HEK293 (cell line): ENCODE measurements around the gene ASMTL.

Experiments
- CTCF ChIA-PET: fragments of 350-600 bp; formaldehyde crosslinking; extraction: SDS; loops from one replicate; lab custom pipeline; 2021; ENCODE audit warnings: antibody characterized with exemption; lab: Yijun Ruan, JAX
- POLR2A ChIA-PET: fragments of 300-600 bp; formaldehyde crosslinking; extraction: SDS; loops from one replicate; lab custom pipeline; 2020; ENCODE audit warnings: antibody characterized with exemption, inconsistent platforms; lab: Yijun Ruan, JAX
- H3K27ac ChIP-seq: fragments of 200-500 bp; sonication (Bioruptor generic); 2 replicates; pipeline ENCODE4 v1.5.1; 2014; ENCODE audit warnings: low read depth, low read length, control low read depth, inconsistent platforms; ENCODE audit errors: extremely low read depth
- H3K36me3 ChIP-seq, 2 experiments: fragments of 200-500 bp in 1 of 2; sonication (Bioruptor generic) in 1 of 2; 1 replicate in 1 of 2; 2 replicates in 1 of 2; pipeline ENCODE4 v1.5.1; 2014 to 2017; ENCODE audit warnings: inconsistent platforms in 2 of 2, low read length in 2 of 2; ENCODE audit not compliant: control insufficient read depth in 2 of 2, insufficient read depth in 1 of 2
- H3K4me1 ChIP-seq: fragments of 200-500 bp; sonication (Bioruptor generic); 2 replicates; pipeline ENCODE4 v1.5.1; 2014; ENCODE audit warnings: mild to moderate bottlenecking, low read length, inconsistent platforms; ENCODE audit not compliant: control insufficient read depth, insufficient read depth
- H3K4me3 ChIP-seq: 2 replicates; pipeline ENCODE4 v1.5.1; 2011; ENCODE audit warnings: low read depth, mild to moderate bottlenecking, control low read depth, low read length, moderate library complexity
- H3K9me3 ChIP-seq: fragments of 200-500 bp; sonication (Bioruptor generic); 2 replicates; pipeline ENCODE4 v1.5.1; 2014; ENCODE audit warnings: low read depth, low read length, inconsistent platforms; ENCODE audit not compliant: control insufficient read depth, insufficient read depth
- BCL11A ChIP-seq: fragments of 450-650 bp; formaldehyde crosslinking; IDR thresholded peaks from 2 replicates; pipeline ENCODE4 v1.5.1; 2016; ENCODE audit warnings: low read depth, missing biosample characterization, missing genetic modification characterization
- KLF1 ChIP-seq: fragments of 450-650 bp; formaldehyde crosslinking; IDR thresholded peaks from 2 replicates; pipeline ENCODE4 v1.5.1; 2016; ENCODE audit warnings: missing biosample characterization, missing genetic modification characterization
- KLF16 ChIP-seq: fragments of 450-650 bp; formaldehyde crosslinking; IDR thresholded peaks from 2 replicates; pipeline ENCODE4 v1.5.1; 2017; ENCODE audit warnings: missing biosample characterization, missing genetic modification characterization
- KLF9 ChIP-seq: fragments of 450-650 bp; formaldehyde crosslinking; IDR thresholded peaks from 2 replicates; pipeline ENCODE4 v1.5.1; 2016; ENCODE audit warnings: missing biosample characterization, missing genetic modification characterization, low read depth
- MYNN ChIP-seq: fragments of 450-650 bp; formaldehyde crosslinking; IDR thresholded peaks from 2 replicates; pipeline ENCODE4 v1.5.1; 2016; ENCODE audit warnings: missing biosample characterization, missing genetic modification characterization, borderline replicate concordance
- MZF1 ChIP-seq: fragments of 450-650 bp; formaldehyde crosslinking; IDR thresholded peaks from 2 replicates; pipeline ENCODE4 v1.5.1; 2017; ENCODE audit warnings: missing biosample characterization, missing genetic modification characterization, borderline replicate concordance
- PATZ1 ChIP-seq: fragments of 450-650 bp; formaldehyde crosslinking; IDR thresholded peaks from 2 replicates; pipeline ENCODE4 v1.5.1; 2016; ENCODE audit warnings: missing biosample characterization, missing genetic modification characterization
- YY2 ChIP-seq: fragments of 450-650 bp; formaldehyde crosslinking; IDR thresholded peaks from 2 replicates; pipeline ENCODE4 v1.5.1; 2016; ENCODE audit warnings: missing biosample characterization, missing genetic modification characterization
- ZBTB11 ChIP-seq: fragments of 450-650 bp; formaldehyde crosslinking; conservative IDR thresholded peaks from 2 replicates; pipeline ENCODE4 v1.5.1; 2016; ENCODE audit warnings: low read depth, missing biosample characterization, missing genetic modification characterization
- ZBTB20 ChIP-seq: fragments of 450-650 bp; formaldehyde crosslinking; IDR thresholded peaks from 2 replicates; pipeline ENCODE4 v1.5.1; 2016; ENCODE audit warnings: missing biosample characterization, missing genetic modification characterization
- ZBTB26 ChIP-seq: fragments of 450-650 bp; formaldehyde crosslinking; optimal IDR thresholded peaks from 2 replicates; pipeline ENCODE3; 2016; ENCODE audit warnings: missing biosample characterization, mild to moderate bottlenecking, missing genetic modification characterization
- ZEB2 ChIP-seq: fragments of 450-650 bp; formaldehyde crosslinking; IDR thresholded peaks from 2 replicates; pipeline ENCODE4 v1.5.1; 2016; ENCODE audit warnings: missing biosample characterization, missing genetic modification characterization
- ZFP41 ChIP-seq: fragments of 450-650 bp; formaldehyde crosslinking; IDR thresholded peaks from 2 replicates; pipeline ENCODE4 v1.5.1; 2016; ENCODE audit warnings: missing biosample characterization, missing genetic modification characterization, borderline replicate concordance
- ZNF10 ChIP-seq: fragments of 450-650 bp; formaldehyde crosslinking; IDR thresholded peaks from 2 replicates; pipeline ENCODE4 v1.5.1; 2017; ENCODE audit warnings: missing biosample characterization, missing genetic modification characterization
- ZNF146 ChIP-seq: fragments of 450-650 bp; formaldehyde crosslinking; IDR thresholded peaks from 2 replicates; pipeline ENCODE4 v1.5.1; 2016; ENCODE audit warnings: missing biosample characterization, missing genetic modification characterization
- ZNF157 ChIP-seq: fragments of 450-650 bp; formaldehyde crosslinking; IDR thresholded peaks from 2 replicates; pipeline ENCODE4 v1.5.1; 2016; ENCODE audit warnings: missing biosample characterization, missing genetic modification characterization
- ZNF169 ChIP-seq: fragments of 450-650 bp; formaldehyde crosslinking; IDR thresholded peaks from 2 replicates; pipeline ENCODE4 v1.5.1; 2016; ENCODE audit warnings: missing biosample characterization, missing genetic modification characterization
- ZNF19 ChIP-seq: fragments of 450-650 bp; formaldehyde crosslinking; IDR thresholded peaks from 2 replicates; pipeline ENCODE4; 2016; ENCODE audit warnings: missing biosample characterization, missing genetic modification characterization, low read depth
- ZNF2 ChIP-seq: fragments of 450-650 bp; formaldehyde crosslinking; IDR thresholded peaks from 2 replicates; pipeline ENCODE4 v1.5.1; 2016; ENCODE audit warnings: missing biosample characterization, missing genetic modification characterization
- ZNF211 ChIP-seq: fragments of 450-650 bp; formaldehyde crosslinking; IDR thresholded peaks from 2 replicates; pipeline ENCODE4 v1.5.1; 2016; ENCODE audit warnings: low read depth, missing biosample characterization, missing genetic modification characterization
- ZNF335 ChIP-seq: fragments of 450-650 bp; formaldehyde crosslinking; conservative IDR thresholded peaks from 2 replicates; pipeline ENCODE4 v1.5.1; 2016; ENCODE audit warnings: missing biosample characterization, missing genetic modification characterization
- ZNF350 ChIP-seq: fragments of 450-650 bp; formaldehyde crosslinking; IDR thresholded peaks from 2 replicates; pipeline ENCODE4 v1.5.0; 2017; ENCODE audit warnings: missing biosample characterization, mild to moderate bottlenecking, missing genetic modification characterization
- ZNF426 ChIP-seq: fragments of 450-650 bp; formaldehyde crosslinking; IDR thresholded peaks from 2 replicates; pipeline ENCODE4 v1.5.1; 2017; ENCODE audit warnings: missing biosample characterization, missing genetic modification characterization, mild to moderate bottlenecking, inconsistent platforms, moderate library complexity
- ZNF433 ChIP-seq: fragments of 450-650 bp; formaldehyde crosslinking; IDR thresholded peaks from 2 replicates; pipeline ENCODE4 v1.5.1; 2016; ENCODE audit warnings: missing biosample characterization, missing genetic modification characterization, low read depth
- ZNF473 ChIP-seq: fragments of 450-650 bp; formaldehyde crosslinking; IDR thresholded peaks from 2 replicates; pipeline ENCODE4 v1.5.1; 2017; ENCODE audit warnings: missing biosample characterization, missing genetic modification characterization
- ZNF558 ChIP-seq: fragments of 450-650 bp; formaldehyde crosslinking; IDR thresholded peaks from 2 replicates; pipeline ENCODE4 v1.5.1; 2016; ENCODE audit warnings: missing biosample characterization, missing genetic modification characterization
- ZNF585B ChIP-seq: fragments of 450-650 bp; formaldehyde crosslinking; IDR thresholded peaks from 2 replicates; pipeline ENCODE4 v1.5.1; 2016; ENCODE audit warnings: missing biosample characterization, missing genetic modification characterization
- ZNF610 ChIP-seq: fragments of 450-650 bp; formaldehyde crosslinking; IDR thresholded peaks from 2 replicates; pipeline ENCODE4 v1.5.1; 2016; ENCODE audit warnings: missing biosample characterization, missing genetic modification characterization, borderline replicate concordance
- ZNF626 ChIP-seq: fragments of 450-650 bp; sonication (Bioruptor Pico); formaldehyde crosslinking; IDR thresholded peaks from 2 replicates; pipeline ENCODE4 v1.5.1; 2018; ENCODE audit warnings: missing biosample characterization, missing genetic modification characterization, inconsistent platforms
- ZNF629 ChIP-seq: fragments of 450-650 bp; formaldehyde crosslinking; IDR thresholded peaks from 2 replicates; pipeline ENCODE4 v1.5.1; 2017; ENCODE audit warnings: missing biosample characterization, missing genetic modification characterization
- ZNF677 ChIP-seq: fragments of 450-650 bp; IDR thresholded peaks from 2 replicates; pipeline ENCODE4 v1.5.0; 2018; ENCODE audit warnings: missing biosample characterization, mild to moderate bottlenecking, missing genetic modification characterization, moderate library complexity
- ZNF701 ChIP-seq: fragments of 450-650 bp; formaldehyde crosslinking; IDR thresholded peaks from 2 replicates; pipeline ENCODE4 v1.5.1; 2016; ENCODE audit warnings: missing biosample characterization, missing genetic modification characterization
- ZNF707 ChIP-seq: fragments of 450-650 bp; formaldehyde crosslinking; IDR thresholded peaks from 2 replicates; pipeline ENCODE4 v1.5.1; 2016; ENCODE audit warnings: missing biosample characterization, missing genetic modification characterization

The ASMTL gene

DNA sequence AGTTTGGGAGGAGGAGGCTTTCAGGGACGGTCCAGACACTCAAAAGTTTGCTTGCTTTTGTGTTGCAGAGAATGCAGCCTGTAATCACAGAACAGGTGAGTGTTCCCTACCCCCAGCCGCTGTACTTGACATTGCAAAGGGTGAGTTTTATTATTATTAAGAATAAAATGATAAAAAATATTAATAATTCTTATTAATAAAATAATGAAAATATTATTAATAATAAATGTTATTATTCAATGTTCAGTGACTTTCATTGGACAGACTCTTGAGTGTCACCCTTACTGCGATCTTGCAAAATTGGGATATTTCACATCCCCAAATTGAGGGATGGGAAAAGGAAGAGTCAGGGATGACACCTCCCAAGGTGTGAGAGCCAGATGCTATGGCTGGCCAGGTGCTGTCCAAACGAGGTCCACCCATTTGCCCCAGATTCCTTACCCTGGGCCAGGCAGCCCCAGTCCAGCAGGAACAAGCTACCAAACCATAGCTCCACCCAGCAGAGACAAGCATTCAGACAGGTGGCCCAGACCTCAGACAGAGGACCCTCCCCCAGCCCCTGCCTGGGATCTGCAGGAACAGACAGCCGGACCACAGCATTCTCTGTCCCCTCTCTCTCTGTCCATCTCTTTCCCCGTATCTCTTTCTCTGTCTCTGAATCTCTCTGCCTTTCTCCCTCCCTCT lies 93.8 kb downstream of the ASMTL start:
- H3K4me3 ChIP-seq = no peak overlapping the region
- no peaks in the 10 kb centered on the region for H3K36me3 ChIP-seq
- no peaks in the 10 kb centered on the region for H3K4me1 ChIP-seq
- H3K9me3 ChIP-seq = no peaks in the 10 kb centered on the region
- ChIA-PET POLR2A (no interaction called here), CTCF (no interaction called here)
- H3K27ac ChIP-seq = no peak overlapping the region
- TF ChIP-seq ZNF677 (tag by site-specific recombination) = no peak
- no peak for TF ChIP-seq ZNF211
- no peak for TF ChIP-seq KLF9 (tag by site-specific recombination)
- no peak for TF ChIP-seq ZNF473 (tag by site-specific recombination)
- TF ChIP-seq ZNF629 (tag by site-specific recombination) = no peak
- TF ChIP-seq BCL11A (tag by site-specific recombination) = no peak
- no peak for TF ChIP-seq PATZ1 (tag by site-specific recombination)
- no peak for TF ChIP-seq ZNF707 (tag by site-specific recombination)
- TF ChIP-seq ZEB2 (tag by site-specific recombination) = no peak
- TF ChIP-seq ZNF585B (tag by site-specific recombination) = no peak
- no peak for TF ChIP-seq ZNF626 (tag by site-specific recombination)
- TF ChIP-seq ZNF146 = no peak
- TF ChIP-seq ZNF558 = no peak
- no peak for TF ChIP-seq KLF1 (tag by site-specific recombination)
- no peak for TF ChIP-seq ZNF10 (tag by site-specific recombination)
- no peak for TF ChIP-seq ZNF169
- no peak for TF ChIP-seq ZBTB20 (tag by site-specific recombination)
- no peak for TF ChIP-seq ZNF426 (tag by site-specific recombination)
- TF ChIP-seq, all 188 proteins: peak for 0

GRCh38 chrX:1357993-1358392 lies 94.7 kb downstream of the ASMTL start:
- no peaks in the 10 kb centered on the region for H3K9me3 ChIP-seq
- TF ChIP-seq KLF16 = no peak
- TF ChIP-seq ZBTB11 (tag by site-specific recombination) = no peak
- TF ChIP-seq ZNF350 = no peak
- TF ChIP-seq ZNF610 (tag by site-specific recombination) = no peak
- TF ChIP-seq MYNN = no peak
- no peak for TF ChIP-seq ZFP41 (tag by site-specific recombination)
- TF ChIP-seq ZNF19 (tag by site-specific recombination) = no peak
- no peak for TF ChIP-seq ZNF433 (tag by site-specific recombination)
- TF ChIP-seq ZBTB26 (tag by site-specific recombination) = no peak
- TF ChIP-seq MZF1 (tag by site-specific recombination) = no peak
- TF ChIP-seq ZNF2 (tag by site-specific recombination) = no peak
- no peak for TF ChIP-seq ZNF157 (tag by site-specific recombination)
- TF ChIP-seq ZNF701 (tag by site-specific recombination) = no peak
- no peak for TF ChIP-seq ZNF335 (tag by site-specific recombination)
- TF ChIP-seq YY2 (tag by site-specific recombination) = no peak

More at GRCh38 chrX:1357993-1358392, 94.7 kb downstream of the ASMTL start:
- ChIA-PET POLR2A (no interaction called here), CTCF (no interaction called here)
- Histone ChIP-seq H3K4me1 (no peaks in the 10 kb centered on the region), H3K27ac (no peak overlapping the region), H3K4me3 (no peak overlapping the region), H3K36me3 (no peaks in the 10 kb centered on the region)
